ENCODE results near the gene PHF12. TPM values are rescaled to one million over a fixed set of nuclear protein-coding genes. Genes with fewer than 3 reads are reported as not detected.

PHF12 gene
- total RNA-seq, 2 experiments from 2014 or later: 45.7 to 52.6 TPM

DNA sequence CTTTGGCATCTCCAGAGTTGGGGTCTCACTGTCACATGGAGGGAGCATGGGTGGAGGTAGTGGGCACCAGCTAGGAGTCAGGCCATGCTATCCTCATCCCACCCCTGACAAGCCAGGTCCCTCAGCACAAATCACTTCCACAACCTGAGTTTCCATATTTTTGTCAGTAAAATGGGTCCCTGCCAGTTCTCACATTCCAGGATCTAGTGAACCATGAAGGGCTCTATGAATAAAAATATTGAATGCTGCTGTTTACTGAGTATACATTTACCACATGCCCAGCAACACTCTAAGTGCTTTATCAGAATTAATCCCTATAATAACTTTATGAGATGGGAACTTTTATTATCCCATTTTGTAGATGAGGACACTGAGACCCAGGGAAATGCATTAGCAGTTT, 37.7 kb upstream of the PHF12 start:
- DNase-seq (no peak), ATAC-seq (no peak)
- Mint-ChIP-seq H3K9me3 (no peaks in the 10 kb centered on the region), H3K27me3 (peaks cover 2% of the 10 kb centered on the region), H3K36me3 (ENCODE audit: low read depth) (no peaks in the 10 kb centered on the region), H3K4me1 (ENCODE audit: low read depth) (no peaks in the 10 kb centered on the region), H3K27ac (no peak overlapping the region), H3K4me3 (no peak overlapping the region)
- intact Hi-C loops (cut with micrococcal nuclease): no loop called here
- POLR2A ChIA-PET: no interaction called here
- TF ChIP-seq, protein P1, sequence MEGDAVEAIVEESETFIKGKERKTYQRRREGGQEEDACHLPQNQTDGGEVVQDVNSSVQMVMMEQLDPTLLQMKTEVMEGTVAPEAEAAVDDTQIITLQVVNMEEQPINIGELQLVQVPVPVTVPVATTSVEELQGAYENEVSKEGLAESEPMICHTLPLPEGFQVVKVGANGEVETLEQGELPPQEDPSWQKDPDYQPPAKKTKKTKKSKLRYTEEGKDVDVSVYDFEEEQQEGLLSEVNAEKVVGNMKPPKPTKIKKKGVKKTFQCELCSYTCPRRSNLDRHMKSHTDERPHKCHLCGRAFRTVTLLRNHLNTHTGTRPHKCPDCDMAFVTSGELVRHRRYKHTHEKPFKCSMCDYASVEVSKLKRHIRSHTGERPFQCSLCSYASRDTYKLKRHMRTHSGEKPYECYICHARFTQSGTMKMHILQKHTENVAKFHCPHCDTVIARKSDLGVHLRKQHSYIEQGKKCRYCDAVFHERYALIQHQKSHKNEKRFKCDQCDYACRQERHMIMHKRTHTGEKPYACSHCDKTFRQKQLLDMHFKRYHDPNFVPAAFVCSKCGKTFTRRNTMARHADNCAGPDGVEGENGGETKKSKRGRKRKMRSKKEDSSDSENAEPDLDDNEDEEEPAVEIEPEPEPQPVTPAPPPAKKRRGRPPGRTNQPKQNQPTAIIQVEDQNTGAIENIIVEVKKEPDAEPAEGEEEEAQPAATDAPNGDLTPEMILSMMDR (IDR thresholded peaks at IDR 0.05): no peak
- CTCF ChIA-PET: interaction anchor here (1.3 kb wide), 1 partner anchor 23 kb away, joined by 4 read pairs; no protein-coding TSS in a partner anchor

DNA sequence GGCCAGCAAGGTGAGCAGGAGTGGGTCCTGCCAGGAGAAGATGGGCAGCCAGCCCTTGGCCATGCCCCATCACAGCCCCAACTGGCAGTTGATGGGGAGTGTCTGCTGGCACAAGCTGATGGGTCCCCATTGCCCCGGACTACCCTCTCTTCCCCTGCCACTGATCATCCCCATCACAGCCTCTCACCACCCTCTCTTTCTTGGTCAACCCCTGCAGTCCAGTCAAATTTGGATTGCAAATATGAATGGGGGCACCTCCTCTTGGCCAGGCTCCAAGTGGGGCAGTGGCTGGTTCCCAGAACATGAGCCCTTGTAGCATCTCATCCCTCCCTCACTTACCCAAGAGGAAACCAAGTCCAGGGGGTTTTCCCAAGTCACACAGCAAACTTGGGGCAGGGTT, 37.2 kb upstream of the PHF12 start:
- no peaks in the 10 kb centered on the region for H3K9me3 Mint-ChIP-seq
- no peak for DNase-seq
- intact Hi-C loops (cut with micrococcal nuclease): no loop called here
- peaks cover 5% of the 10 kb centered on the region for H3K4me1 Mint-ChIP-seq (ENCODE audit: low read depth)
- ChIA-PET CTCF (interaction anchor here (1.3 kb wide), 1 partner anchor 23 kb away, joined by 4 read pairs; no protein-coding TSS in a partner anchor), POLR2A (no interaction called here)
- H3K4me3 Mint-ChIP-seq: no peak overlapping the region
- ATAC-seq: no peak
- peaks cover 2% of the 10 kb centered on the region for H3K27me3 Mint-ChIP-seq
- H3K36me3 Mint-ChIP-seq (ENCODE audit: low read depth): no peaks in the 10 kb centered on the region
- TF ChIP-seq, protein P1 (IDR thresholded peaks at IDR 0.05): no peak
- no peak overlapping the region for H3K27ac Mint-ChIP-seq

DNA sequence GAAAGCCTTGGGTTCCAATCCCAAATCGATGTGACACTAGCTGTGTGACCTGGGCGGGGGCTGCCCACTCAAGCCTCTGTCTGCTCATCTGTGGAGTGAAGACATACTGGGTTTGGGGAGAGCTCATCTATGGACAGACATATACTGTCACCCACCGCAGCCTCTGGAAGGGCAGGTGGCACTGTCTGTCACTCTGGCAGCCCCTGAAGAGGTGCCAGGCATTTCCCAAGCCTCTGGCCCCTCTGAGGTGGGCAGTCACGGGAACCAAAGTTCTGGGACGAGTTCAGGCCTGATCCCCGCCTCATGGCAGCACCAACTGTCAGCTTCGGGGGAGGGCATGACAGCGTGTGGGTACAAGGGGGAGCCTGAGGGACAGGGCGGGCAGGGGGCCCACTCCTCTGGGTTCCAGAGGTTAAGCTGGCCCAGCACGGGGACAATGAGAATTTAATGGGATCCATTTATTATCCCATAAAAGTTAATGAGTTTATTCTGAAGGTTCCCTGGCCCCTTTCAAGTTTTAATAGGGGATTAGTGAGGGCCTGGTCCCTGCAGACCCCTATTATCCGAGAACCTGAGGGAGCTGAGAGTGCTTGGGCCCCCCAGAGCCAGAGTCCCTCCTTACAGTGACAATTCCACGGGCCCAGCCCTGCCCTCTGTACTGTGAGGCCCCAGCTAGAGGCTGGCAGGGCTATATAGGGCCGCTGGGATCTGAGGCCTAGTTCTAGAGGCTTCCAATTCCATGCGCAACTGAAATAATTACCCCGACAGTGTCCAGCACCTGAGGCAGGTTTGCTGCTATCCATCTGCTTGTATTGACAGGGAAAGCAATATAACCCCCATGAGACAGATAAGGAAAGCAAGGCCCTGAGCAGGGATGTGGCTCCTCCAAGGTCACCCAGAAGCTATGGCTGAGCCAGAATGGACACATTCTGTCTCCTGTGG, 35.7 kb upstream of the PHF12 start:
- intact Hi-C loops (cut with micrococcal nuclease): no loop called here
- Mint-ChIP-seq H3K9me3 (peaks cover 2% of the 10 kb centered on the region), H3K4me1 (ENCODE audit: low read depth) (peaks cover 20% of the 10 kb centered on the region), H3K27ac (no peak overlapping the region), H3K27me3 (peaks cover 2% of the 10 kb centered on the region), H3K4me3 (no peak overlapping the region), H3K36me3 (ENCODE audit: low read depth) (no peaks in the 10 kb centered on the region)
- CTCF ChIA-PET: interaction anchor here (0.9 to 2.0 kb wide), 3 partner anchors 21 to 129 kb away, joined by 4 to 5 read pairs (median 5); no protein-coding TSS in a partner anchor
- DNase-seq: no peak
- POLR2A ChIA-PET: no interaction called here
- TF ChIP-seq, protein P1 (IDR thresholded peaks at IDR 0.05): no peak
- no peak for ATAC-seq

DNA sequence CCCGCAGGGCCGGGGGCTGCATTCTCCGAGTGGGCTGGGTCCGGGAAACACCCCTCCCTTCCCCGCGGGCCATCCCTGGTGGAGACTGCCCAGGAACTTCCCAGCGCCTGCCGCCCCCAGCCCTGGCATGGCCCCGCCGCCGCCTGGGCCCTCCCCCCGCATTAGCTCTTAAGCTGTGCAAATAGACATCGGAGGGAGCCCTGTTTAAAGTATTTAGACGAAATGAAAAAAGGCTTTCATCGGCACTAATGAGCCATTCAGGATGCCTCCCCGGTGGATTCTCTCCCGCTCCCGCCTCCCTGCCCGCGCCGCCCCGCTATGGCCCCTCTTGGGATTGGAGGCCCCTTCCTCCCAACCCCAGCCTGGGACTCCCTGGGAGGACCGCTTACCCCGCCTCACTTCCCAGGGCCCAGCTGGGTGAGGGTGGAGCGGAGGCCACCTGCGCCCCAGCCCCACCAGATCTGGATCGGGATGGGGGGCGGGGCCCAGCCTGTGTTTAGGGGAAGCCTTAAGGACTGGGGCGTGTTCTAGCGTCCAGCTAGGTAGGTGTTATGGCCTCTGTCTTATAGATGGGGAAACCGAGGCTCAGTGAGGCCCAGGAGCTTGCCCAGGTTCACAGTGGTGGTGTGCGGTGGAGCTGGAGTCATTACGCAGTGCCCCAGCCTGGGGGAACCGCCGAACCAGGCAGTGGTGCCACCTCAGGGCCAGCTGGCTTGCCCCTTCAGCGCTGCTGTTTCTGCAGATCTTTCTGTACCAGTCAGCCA, 34.8 kb upstream of the PHF12 start:
- H3K27me3 Mint-ChIP-seq: peaks cover 2% of the 10 kb centered on the region
- POLR2A ChIA-PET: no interaction called here
- no peaks in the 10 kb centered on the region for H3K36me3 Mint-ChIP-seq (ENCODE audit: low read depth)
- H3K4me1 Mint-ChIP-seq (ENCODE audit: low read depth): peaks cover 22% of the 10 kb centered on the region
- TF ChIP-seq, protein P1 (IDR thresholded peaks at IDR 0.05): no peak
- H3K9me3 Mint-ChIP-seq: peaks cover 2% of the 10 kb centered on the region
- CTCF ChIA-PET: interaction anchor here (0.9 to 2.0 kb wide), 2 partner anchors 21 to 130 kb away, joined by 4 to 5 read pairs; no protein-coding TSS in a partner anchor
- intact Hi-C loops (cut with micrococcal nuclease): no loop called here
- no peak overlapping the region for H3K27ac Mint-ChIP-seq
- ATAC-seq: no peak
- H3K4me3 Mint-ChIP-seq: no peak overlapping the region
- DNase-seq: no peak
